ENCODE results near the gene RFTN1.

DNA sequence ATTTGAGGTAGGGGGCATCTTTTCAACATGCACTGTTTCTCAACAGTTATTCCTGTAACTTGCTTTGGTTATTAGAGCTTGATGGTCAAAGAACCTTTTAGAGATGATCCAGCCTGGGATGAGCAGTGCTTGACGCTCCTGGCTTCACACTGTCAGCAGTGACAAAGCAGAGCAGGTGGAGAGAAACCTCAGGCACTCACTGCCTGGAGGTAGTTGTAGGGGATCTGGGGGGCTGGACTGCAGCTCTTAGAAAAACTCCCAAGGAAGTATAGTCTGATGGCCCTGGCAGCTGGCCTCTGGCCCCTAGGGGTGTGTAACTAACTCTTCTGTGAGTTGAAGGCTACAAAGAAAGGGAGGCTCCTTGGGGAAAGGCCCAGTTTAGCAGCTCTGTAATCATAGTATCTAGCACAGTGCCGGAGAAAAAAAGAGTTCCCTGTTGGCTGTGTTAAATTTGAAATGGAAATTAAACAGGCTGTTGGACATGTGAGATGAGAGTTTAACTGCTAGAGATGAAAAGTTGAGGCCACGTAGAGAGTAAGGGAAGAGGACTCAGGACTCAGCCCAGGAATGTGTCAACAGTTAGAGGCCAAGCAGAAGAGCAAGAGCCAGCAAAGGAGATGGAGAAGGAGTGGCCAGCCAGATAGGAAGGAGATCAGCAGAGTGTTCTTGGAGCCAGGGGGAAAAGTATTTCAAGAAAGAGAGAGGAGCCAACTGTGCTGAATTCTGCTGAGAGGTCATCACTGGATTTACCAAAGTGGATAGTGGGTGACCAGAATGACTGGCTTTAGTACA, 234.3 kb downstream of the RFTN1 start:
- TF ChIP-seq, protein P1, sequence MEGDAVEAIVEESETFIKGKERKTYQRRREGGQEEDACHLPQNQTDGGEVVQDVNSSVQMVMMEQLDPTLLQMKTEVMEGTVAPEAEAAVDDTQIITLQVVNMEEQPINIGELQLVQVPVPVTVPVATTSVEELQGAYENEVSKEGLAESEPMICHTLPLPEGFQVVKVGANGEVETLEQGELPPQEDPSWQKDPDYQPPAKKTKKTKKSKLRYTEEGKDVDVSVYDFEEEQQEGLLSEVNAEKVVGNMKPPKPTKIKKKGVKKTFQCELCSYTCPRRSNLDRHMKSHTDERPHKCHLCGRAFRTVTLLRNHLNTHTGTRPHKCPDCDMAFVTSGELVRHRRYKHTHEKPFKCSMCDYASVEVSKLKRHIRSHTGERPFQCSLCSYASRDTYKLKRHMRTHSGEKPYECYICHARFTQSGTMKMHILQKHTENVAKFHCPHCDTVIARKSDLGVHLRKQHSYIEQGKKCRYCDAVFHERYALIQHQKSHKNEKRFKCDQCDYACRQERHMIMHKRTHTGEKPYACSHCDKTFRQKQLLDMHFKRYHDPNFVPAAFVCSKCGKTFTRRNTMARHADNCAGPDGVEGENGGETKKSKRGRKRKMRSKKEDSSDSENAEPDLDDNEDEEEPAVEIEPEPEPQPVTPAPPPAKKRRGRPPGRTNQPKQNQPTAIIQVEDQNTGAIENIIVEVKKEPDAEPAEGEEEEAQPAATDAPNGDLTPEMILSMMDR (IDR thresholded peaks at IDR 0.05) = no peak
- TF ChIP-seq POLR2A (IDR thresholded peaks at IDR 0.05) = no peak

Measured in lower leg skin (tissue), 3 donors.